B cell (primary cell): Measurements from ENCODE around the gene THUMPD1.

Experiments
- CTCF ChIP-seq: fragments of 200-600 bp; IDR thresholded peaks from one replicate; pipeline ENCODE4 v1.8.0; 2022; ENCODE audit warnings: antibody characterized with exemption, mild to moderate bottlenecking
- EZH2 ChIP-seq: IDR thresholded peaks from 2 replicates; pipeline ENCODE4 v1.6.1; 2012; ENCODE audit warnings: borderline replicate concordance, low read depth, mild to moderate bottlenecking, moderate library complexity, low read length; ENCODE audit not compliant: insufficient read depth, poor library complexity, severe bottlenecking

GRCh38 chr16:20729141-20729540, 12.5 kb downstream of the THUMPD1 start:
- TF ChIP-seq CTCF (no peak), EZH2 (no peak)
